Effector memory CD8-positive, alpha-beta T cell (primary cell): ENCODE measurements around the gene KCTD5.

ENCODE experiments used
- ATAC-seq: fragments of 150-1000 bp; cut with Tn5 transposase; replicated peaks from 2 replicates; pipeline ENCODE4 v1.10.0; 2021; ENCODE audit warnings: mild to moderate bottlenecking, moderate library complexity
- DNase-seq, 3 experiments: peaks; one replicate each; pipeline ENCODE4 v3.0.0; 2021
- H3K27ac Mint-ChIP-seq, 2 donors: one replicate each; pipeline ENCODE4 v1.8.0; 2022; ENCODE audit warnings: mild to moderate bottlenecking in 2 of 2, mixed read lengths in 2 of 2, moderate library complexity in 2 of 2
- H3K27me3 Mint-ChIP-seq, 2 donors: one replicate each; pipeline ENCODE4 v1.8.0; 2022; ENCODE audit warnings: mixed read lengths in 2 of 2
- H3K36me3 Mint-ChIP-seq: one replicate; pipeline ENCODE4 v1.8.0; 2022; ENCODE audit warnings: mild to moderate bottlenecking, moderate library complexity, mixed read lengths; ENCODE audit not compliant: insufficient read depth
- H3K4me1 Mint-ChIP-seq, 2 donors: one replicate each; pipeline ENCODE4 v1.8.0; 2022; ENCODE audit warnings: low read depth in 2 of 2, mixed read lengths in 2 of 2
- H3K4me3 Mint-ChIP-seq, 2 donors: one replicate each; pipeline ENCODE4 v1.8.0; 2022; ENCODE audit warnings: mild to moderate bottlenecking in 2 of 2, mixed read lengths in 2 of 2, moderate library complexity in 2 of 2
- H3K9me3 Mint-ChIP-seq, 2 donors: one replicate each; pipeline ENCODE4 v1.8.0; 2022; ENCODE audit warnings: mixed read lengths in 2 of 2

Gene KCTD5

GRCh38 chr16:2740476-2740875 lies 58.2 kb downstream of the KCTD5 start:
- Mint-ChIP-seq H3K4me1 (no peaks in the 10 kb centered on the region), H3K27me3 (peaks cover 7 to 32% of the 10 kb centered on the region in 2 donors), H3K9me3 (no peaks in the 10 kb centered on the region), H3K36me3 (peaks cover 5% of the 10 kb centered on the region), H3K27ac (no peak overlapping the region), H3K4me3 (no peak overlapping the region)
- no peak for DNase-seq
- ATAC-seq = no peak

GRCh38 chr16:2741168-2741567 lies 58.8 kb downstream of the KCTD5 start:
- no peak overlapping the region for H3K4me3 Mint-ChIP-seq
- no peaks in the 10 kb centered on the region for H3K9me3 Mint-ChIP-seq
- H3K27ac Mint-ChIP-seq = no peak overlapping the region
- peaks cover 5% of the 10 kb centered on the region for H3K36me3 Mint-ChIP-seq
- no peak for ATAC-seq
- peaks cover 7 to 32% of the 10 kb centered on the region in 2 donors for H3K27me3 Mint-ChIP-seq
- no peak for DNase-seq
- H3K4me1 Mint-ChIP-seq = no peaks in the 10 kb centered on the region

- Mint-ChIP-seq H3K9me3 (no peaks in the 10 kb centered on the region), H3K4me3 (no peak overlapping the region), H3K27ac (no peak overlapping the region), H3K36me3 (peaks cover 5% of the 10 kb centered on the region), H3K27me3 (peaks cover 7 to 32% of the 10 kb centered on the region in 2 donors), H3K4me1 (no peaks in the 10 kb centered on the region)
- ATAC-seq (no peak), DNase-seq (no peak)
Observed at GRCh38 chr16:2742323-2743006, 60.1 kb downstream of the KCTD5 start.

- DNase-seq = no peak
- Mint-ChIP-seq H3K4me3 (no peak overlapping the region), H3K27me3 (peaks cover 7 to 28% of the 10 kb centered on the region in 2 donors), H3K9me3 (no peaks in the 10 kb centered on the region), H3K27ac (no peak overlapping the region), H3K4me1 (no peaks in the 10 kb centered on the region), H3K36me3 (peaks cover 5% of the 10 kb centered on the region)
- ATAC-seq = no peak
Observed at GRCh38 chr16:2743007-2743810, 60.9 kb downstream of the KCTD5 start.

GRCh38 chr16:2744711-2745110 lies 62.4 kb downstream of the KCTD5 start:
- H3K4me1 Mint-ChIP-seq = peaks cover 0 to 3% of the 10 kb centered on the region in 2 donors
- H3K36me3 Mint-ChIP-seq = peaks cover 5% of the 10 kb centered on the region
- no peak for ATAC-seq
- no peak overlapping the region for H3K27ac Mint-ChIP-seq
- peaks cover 7 to 23% of the 10 kb centered on the region in 2 donors for H3K27me3 Mint-ChIP-seq
- no peak for DNase-seq
- no peaks in the 10 kb centered on the region for H3K9me3 Mint-ChIP-seq
- H3K4me3 Mint-ChIP-seq = no peak overlapping the region

- no peaks in the 10 kb centered on the region for H3K9me3 Mint-ChIP-seq
- H3K27ac Mint-ChIP-seq = no peak overlapping the region
- peaks cover 0 to 3% of the 10 kb centered on the region in 2 donors for H3K4me1 Mint-ChIP-seq
- peaks cover 6 to 17% of the 10 kb centered on the region in 2 donors for H3K27me3 Mint-ChIP-seq
- DNase-seq (no peak), ATAC-seq (no peak)
- peaks cover 6% of the 10 kb centered on the region for H3K36me3 Mint-ChIP-seq
- no peak overlapping the region for H3K4me3 Mint-ChIP-seq
Observed at GRCh38 chr16:2745116-2745890, 63.0 kb downstream of the KCTD5 start.

GRCh38 chr16:2745961-2746360 lies 63.6 kb downstream of the KCTD5 start:
- peaks cover 0 to 10% of the 10 kb centered on the region in 2 donors for H3K27me3 Mint-ChIP-seq
- no peak overlapping the region for H3K4me3 Mint-ChIP-seq
- H3K4me1 Mint-ChIP-seq = peaks cover 0 to 3% of the 10 kb centered on the region in 2 donors
- H3K9me3 Mint-ChIP-seq = no peaks in the 10 kb centered on the region
- no peak overlapping the region for H3K27ac Mint-ChIP-seq
- peaks cover 6% of the 10 kb centered on the region for H3K36me3 Mint-ChIP-seq
- DNase-seq (no peak), ATAC-seq (no peak)

GRCh38 chr16:2748757-2749455 lies 66.6 kb downstream of the KCTD5 start:
- DNase-seq (no peak), ATAC-seq (no peak)
- Mint-ChIP-seq H3K9me3 (peaks cover 0 to 2% of the 10 kb centered on the region in 2 donors), H3K36me3 (peaks cover 32% of the 10 kb centered on the region), H3K27me3 (peaks cover 0 to 5% of the 10 kb centered on the region in 2 donors), H3K4me1 (peaks cover 7 to 16% of the 10 kb centered on the region in 2 donors), H3K4me3 (no peak overlapping the region), H3K27ac (peak overlapping the region in 1 of 2 donors; percentile 55)

GRCh38 chr16:2749476-2749875 lies 67.2 kb downstream of the KCTD5 start:
- Mint-ChIP-seq H3K4me1 (peaks cover 13 to 21% of the 10 kb centered on the region in 2 donors), H3K27me3 (no peaks in the 10 kb centered on the region), H3K36me3 (peaks cover 37% of the 10 kb centered on the region), H3K4me3 (no peak overlapping the region), H3K9me3 (peaks cover 0 to 2% of the 10 kb centered on the region in 2 donors), H3K27ac (peak overlapping the region in 1 of 2 donors; percentile 55)
- DNase-seq = no peak
- ATAC-seq = no peak

- Mint-ChIP-seq H3K27me3 (no peaks in the 10 kb centered on the region), H3K27ac (peak overlapping the region in 1 of 2 donors; percentile 88), H3K9me3 (peaks cover 0 to 2% of the 10 kb centered on the region in 2 donors), H3K36me3 (peaks cover 39% of the 10 kb centered on the region), H3K4me3 (no peak overlapping the region), H3K4me1 (peaks cover 18 to 25% of the 10 kb centered on the region in 2 donors)
- DNase-seq (no peak), ATAC-seq (no peak)
Observed at GRCh38 chr16:2749936-2750335, 67.6 kb downstream of the KCTD5 start.

- H3K4me1 Mint-ChIP-seq = peaks cover 34 to 40% of the 10 kb centered on the region in 2 donors
Observed at GRCh38 chr16:2751577-2752034, 69.3 kb downstream of the KCTD5 start.

GRCh38 chr16:2752035-2752849 lies 69.9 kb downstream of the KCTD5 start, which contains the start of gene SRRM2:
Gene SRRM2, plus strand, starts transcription at chr16:2752638. Its CDS starts 3,727 bp downstream, at chr16:2756365.
- peak within 1 kb of the TSS; percentile 88 to 99 for H3K27ac Mint-ChIP-seq
- peaks cover 54% of the 10 kb centered on the region for H3K36me3 Mint-ChIP-seq
- H3K9me3 Mint-ChIP-seq = peaks cover 0 to 2% of the 10 kb centered on the region in 2 donors
- H3K4me1 Mint-ChIP-seq = peaks cover 39 to 46% of the 10 kb centered on the region in 2 donors
- peak; percentile 93 to 97 (median 93) for DNase-seq
- ATAC-seq = peak; percentile 85
- H3K4me3 Mint-ChIP-seq = peak within 1 kb of the TSS; percentile 89 to 98
- H3K27me3 Mint-ChIP-seq = no peaks in the 10 kb centered on the region

More at GRCh38 chr16:2751577-2752034, 69.3 kb downstream of the KCTD5 start:
- Mint-ChIP-seq H3K27me3 (no peaks in the 10 kb centered on the region), H3K27ac (peak overlapping the region; percentile 88 to 99), H3K4me3 (peak overlapping the region; percentile 89 to 98), H3K9me3 (peaks cover 0 to 2% of the 10 kb centered on the region in 2 donors), H3K36me3 (peaks cover 53% of the 10 kb centered on the region)
- ATAC-seq = no peak
- no peak for DNase-seq
